Measurements from ENCODE around the gene PRDM4.

- no peak for TF ChIP-seq CTCF (IDR thresholded peaks at IDR 0.05)
- no peak for TF ChIP-seq POLR2A (IDR thresholded peaks at IDR 0.05)
- no peak for TF ChIP-seq POLR2AphosphoS5 (IDR thresholded peaks at IDR 0.05)
Measured at GRCh38 chr12:107788690-107789458, 27.9 kb upstream of the PRDM4 start.
